Erythroblast (primary cell): ENCODE measurements around the gene HSF4.

Experiments
- GATA1 ChIP-seq: IDR thresholded peaks from 2 replicates; pipeline ENCODE4 v1.6.1; 2011; ENCODE audit warnings: low read depth, mild to moderate bottlenecking, control low read depth, low read length, moderate library complexity
- POLR2A ChIP-seq: IDR thresholded peaks from 2 replicates; pipeline ENCODE4 v1.6.1; 2011; ENCODE audit warnings: mild to moderate bottlenecking, low read length

DNA sequence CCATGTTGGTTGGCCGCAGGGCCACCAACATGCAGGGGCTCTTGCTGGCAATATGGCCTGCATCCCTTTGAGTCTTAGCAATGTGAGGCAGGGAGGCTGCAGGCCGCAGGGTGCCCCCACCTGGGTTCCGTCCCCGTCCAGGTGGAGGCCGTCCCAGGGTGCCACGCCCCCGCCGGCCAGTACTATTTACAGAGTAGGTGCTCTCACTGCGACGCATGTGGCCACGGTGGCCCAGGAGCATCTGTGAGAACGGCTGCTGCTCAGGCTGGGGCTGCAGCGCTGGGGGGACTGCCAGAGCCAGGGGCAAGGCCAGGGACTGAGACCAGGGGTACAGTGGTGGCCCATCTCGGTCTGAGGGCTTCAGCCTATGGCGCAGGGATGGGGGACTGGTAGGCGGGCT is 15.6 kb downstream of the HSF4 start:
- TF ChIP-seq POLR2A (no peak), GATA1 (no peak)
